ENCODE measurements around the gene AFF4. TPM values are rescaled to one million over a fixed set of nuclear protein-coding genes. Genes with fewer than 3 reads are reported as not detected.
"Not testable (repeated sequence)": the region's sequence is repeated elsewhere in the genome, so short reads cannot be mapped to it uniquely, and the experiment has no call there.

The AFF4 gene, protein sequence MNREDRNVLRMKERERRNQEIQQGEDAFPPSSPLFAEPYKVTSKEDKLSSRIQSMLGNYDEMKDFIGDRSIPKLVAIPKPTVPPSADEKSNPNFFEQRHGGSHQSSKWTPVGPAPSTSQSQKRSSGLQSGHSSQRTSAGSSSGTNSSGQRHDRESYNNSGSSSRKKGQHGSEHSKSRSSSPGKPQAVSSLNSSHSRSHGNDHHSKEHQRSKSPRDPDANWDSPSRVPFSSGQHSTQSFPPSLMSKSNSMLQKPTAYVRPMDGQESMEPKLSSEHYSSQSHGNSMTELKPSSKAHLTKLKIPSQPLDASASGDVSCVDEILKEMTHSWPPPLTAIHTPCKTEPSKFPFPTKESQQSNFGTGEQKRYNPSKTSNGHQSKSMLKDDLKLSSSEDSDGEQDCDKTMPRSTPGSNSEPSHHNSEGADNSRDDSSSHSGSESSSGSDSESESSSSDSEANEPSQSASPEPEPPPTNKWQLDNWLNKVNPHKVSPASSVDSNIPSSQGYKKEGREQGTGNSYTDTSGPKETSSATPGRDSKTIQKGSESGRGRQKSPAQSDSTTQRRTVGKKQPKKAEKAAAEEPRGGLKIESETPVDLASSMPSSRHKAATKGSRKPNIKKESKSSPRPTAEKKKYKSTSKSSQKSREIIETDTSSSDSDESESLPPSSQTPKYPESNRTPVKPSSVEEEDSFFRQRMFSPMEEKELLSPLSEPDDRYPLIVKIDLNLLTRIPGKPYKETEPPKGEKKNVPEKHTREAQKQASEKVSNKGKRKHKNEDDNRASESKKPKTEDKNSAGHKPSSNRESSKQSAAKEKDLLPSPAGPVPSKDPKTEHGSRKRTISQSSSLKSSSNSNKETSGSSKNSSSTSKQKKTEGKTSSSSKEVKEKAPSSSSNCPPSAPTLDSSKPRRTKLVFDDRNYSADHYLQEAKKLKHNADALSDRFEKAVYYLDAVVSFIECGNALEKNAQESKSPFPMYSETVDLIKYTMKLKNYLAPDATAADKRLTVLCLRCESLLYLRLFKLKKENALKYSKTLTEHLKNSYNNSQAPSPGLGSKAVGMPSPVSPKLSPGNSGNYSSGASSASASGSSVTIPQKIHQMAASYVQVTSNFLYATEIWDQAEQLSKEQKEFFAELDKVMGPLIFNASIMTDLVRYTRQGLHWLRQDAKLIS
- total RNA-seq (2014; rRNA removed; shearing (Covaris generic)): 31.6 and 55.6 TPM in 2 replicates

DNA sequence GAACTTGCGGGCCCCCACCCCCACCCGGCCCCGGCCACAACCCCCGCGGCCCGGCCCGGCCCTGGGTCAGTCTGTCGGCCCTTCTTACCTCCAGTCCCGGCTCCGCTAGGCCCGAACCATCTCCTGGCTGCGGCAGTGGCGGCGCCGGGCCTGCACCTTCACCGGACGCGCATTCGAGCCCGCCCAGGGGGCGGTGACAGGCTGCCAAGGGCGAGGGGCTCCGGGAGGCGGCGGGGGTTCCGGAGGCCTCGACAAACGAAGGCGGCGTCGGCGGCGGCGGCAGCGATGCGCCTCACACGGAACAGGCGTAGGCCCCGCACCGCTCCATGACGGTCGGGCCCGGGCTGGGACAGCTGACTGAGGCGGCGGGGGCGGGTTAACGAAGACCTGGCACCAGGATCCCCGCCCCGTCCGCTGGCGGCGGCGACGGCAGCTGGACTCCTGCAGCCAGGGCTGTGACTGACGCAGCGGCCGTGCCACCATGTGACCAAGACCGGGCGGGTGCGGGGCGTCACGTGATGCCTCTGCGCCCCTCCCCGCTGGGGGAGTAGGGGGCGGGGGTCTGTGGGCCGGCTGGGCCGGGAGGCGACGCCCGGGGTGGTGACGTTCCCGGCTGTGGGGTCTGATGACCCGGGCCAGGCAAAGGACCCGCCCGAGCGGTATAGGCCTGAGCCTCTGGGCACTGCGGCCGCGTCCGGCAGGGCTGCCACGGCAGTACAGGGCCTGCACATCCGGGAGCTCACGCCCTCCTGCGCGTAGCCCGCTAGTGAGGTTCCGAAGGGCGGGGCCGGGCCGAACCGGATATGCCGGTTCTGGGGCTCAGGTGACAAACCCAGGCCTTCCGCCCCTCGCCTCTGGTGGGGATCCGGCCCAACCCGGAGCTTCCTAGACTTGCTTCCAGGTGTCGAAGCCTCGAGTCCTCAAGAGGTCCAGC lies at the start of gene AFF4:
Gene AFF4, minus strand, starts transcription at position 464 of the 934 bp plus-strand sequence. CDS start 26,445 bp downstream, outside the sequence.
- H3K27ac ChIP-seq: peak within 1 kb of the TSS; percentile 87
- H3K4me1 ChIP-seq (replicated peaks): peaks cover 15% of the 10 kb centered on the region
- H3K27me3 ChIP-seq (replicated peaks): no peaks in the 10 kb centered on the region
- H3K36me3 ChIP-seq: peaks cover 24% of the 10 kb centered on the region
- H3K9me3 ChIP-seq (replicated peaks): no peaks in the 10 kb centered on the region
- DNase-seq (ENCODE audit: low read depth in 1 of 2, low spot score in 2 of 2): peak; percentile 97 to 99
- peak within 1 kb of the TSS; percentile 83 for H3K4me3 ChIP-seq

DNA sequence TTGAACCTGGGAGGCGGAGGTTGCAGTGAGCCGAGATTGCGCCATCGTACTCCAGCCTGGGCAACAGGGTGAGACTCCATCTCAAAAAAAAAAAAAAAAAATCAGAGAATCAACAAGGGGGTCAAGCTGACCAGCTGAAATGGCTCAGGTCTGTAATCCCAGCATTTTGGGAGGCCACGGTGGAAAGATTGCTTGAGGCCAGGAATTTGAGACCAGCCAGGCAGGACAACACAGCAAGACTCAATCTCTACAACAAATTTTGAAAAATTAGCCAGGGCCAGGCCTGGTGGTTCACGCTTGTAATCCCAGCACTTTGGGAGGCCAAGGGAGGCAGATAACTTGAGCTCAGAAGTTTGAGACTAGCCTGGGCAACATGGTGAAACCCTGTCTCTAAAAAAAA lies 45.0 kb upstream of the AFF4 start:
- H3K9me3 ChIP-seq (replicated peaks); H3K27ac ChIP-seq: not testable (repeated sequence)

DNA sequence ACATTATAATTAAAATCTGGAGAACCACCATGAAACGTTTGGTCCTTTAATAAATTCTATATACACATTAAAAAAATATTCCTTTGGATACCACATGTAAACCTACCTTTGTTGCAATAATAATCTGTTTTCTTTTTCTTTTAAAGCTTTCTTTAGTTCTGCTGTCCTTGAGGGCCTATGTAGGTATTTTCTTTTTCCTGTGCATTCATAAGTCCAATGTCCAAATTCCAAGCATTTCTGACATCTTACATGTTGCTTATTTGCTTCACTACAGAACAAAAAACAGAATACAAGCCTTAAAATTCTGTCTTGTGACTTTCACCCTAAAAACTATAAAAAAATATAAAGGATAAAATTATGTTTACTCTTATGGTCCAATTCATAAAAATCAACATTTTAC lies 43.2 kb upstream of the AFF4 start:
- Histone ChIP-seq H3K4me3 (no peak overlapping the region), H3K27me3 (replicated peaks) (no peaks in the 10 kb centered on the region), H3K36me3 (peaks cover 63% of the 10 kb centered on the region), H3K27ac (no peak overlapping the region), H3K4me1 (replicated peaks) (no peaks in the 10 kb centered on the region), H3K9me3 (replicated peaks) (no peaks in the 10 kb centered on the region)
- no peak for DNase-seq (ENCODE audit: low read depth in 1 of 2, low spot score in 2 of 2)

More for the DNA sequence above, 45.0 kb upstream of the AFF4 start:
- H3K4me1 ChIP-seq (replicated peaks); H3K4me3 ChIP-seq; H3K27me3 ChIP-seq (replicated peaks); DNase-seq (ENCODE audit: low read depth in 1 of 2, low spot score in 2 of 2): not testable (repeated sequence)
- peaks cover 52% of the 10 kb centered on the region for H3K36me3 ChIP-seq

DNA sequence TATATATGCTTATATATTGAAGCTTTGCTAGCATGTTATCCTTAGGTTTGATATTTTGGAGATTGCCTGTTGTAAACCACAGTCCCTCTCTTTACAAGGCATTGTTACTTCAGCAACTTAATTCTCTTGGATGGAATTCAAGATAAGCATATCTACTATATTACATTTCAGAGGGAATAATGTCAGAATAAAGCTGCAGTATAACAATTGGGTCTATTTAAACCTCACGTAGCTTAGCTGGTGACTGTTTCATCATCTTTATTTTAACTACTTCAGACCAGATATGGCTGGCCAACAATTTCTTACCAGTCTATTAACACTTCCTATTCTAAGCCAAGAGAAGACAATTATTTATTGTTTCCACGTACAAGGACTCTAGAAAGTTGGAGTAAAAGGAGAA lies 35.8 kb upstream of the AFF4 start:
- DNase-seq (ENCODE audit: low read depth in 1 of 2, low spot score in 2 of 2): no peak
- Histone ChIP-seq H3K27me3 (replicated peaks) (no peaks in the 10 kb centered on the region), H3K27ac (no peak overlapping the region)

DNA sequence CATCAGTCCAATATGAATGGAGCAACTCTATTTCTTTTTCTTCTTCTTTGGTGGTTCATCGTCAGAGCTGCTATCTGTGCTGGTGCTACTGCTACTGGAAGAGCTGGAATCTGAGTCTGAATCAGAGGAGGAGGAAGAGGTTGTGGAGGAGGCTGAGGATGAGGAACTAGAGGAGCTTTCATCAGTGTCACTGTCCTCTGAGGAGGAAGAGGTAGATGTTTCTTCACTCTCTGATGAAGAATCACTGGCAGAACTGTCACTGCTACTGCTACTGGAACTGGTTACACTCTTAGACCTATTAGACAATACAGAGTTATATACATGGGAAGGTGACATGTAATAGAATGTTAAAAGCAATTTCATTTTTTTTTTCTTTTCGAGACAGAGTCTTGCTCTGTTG lies 35.1 kb upstream of the AFF4 start:
- H3K4me1 ChIP-seq (replicated peaks): no peaks in the 10 kb centered on the region
- H3K27me3 ChIP-seq (replicated peaks): no peaks in the 10 kb centered on the region
- H3K27ac ChIP-seq: no peak overlapping the region
- no peaks in the 10 kb centered on the region for H3K9me3 ChIP-seq (replicated peaks)
- no peak for DNase-seq (ENCODE audit: low read depth in 1 of 2, low spot score in 2 of 2)
- H3K4me3 ChIP-seq: no peak overlapping the region
- H3K36me3 ChIP-seq: peaks cover 35% of the 10 kb centered on the region

More for the DNA sequence above, 35.8 kb upstream of the AFF4 start:
- H3K4me1 ChIP-seq (replicated peaks): no peaks in the 10 kb centered on the region
- no peak overlapping the region for H3K4me3 ChIP-seq
- peaks cover 42% of the 10 kb centered on the region for H3K36me3 ChIP-seq
- no peaks in the 10 kb centered on the region for H3K9me3 ChIP-seq (replicated peaks)

DNA sequence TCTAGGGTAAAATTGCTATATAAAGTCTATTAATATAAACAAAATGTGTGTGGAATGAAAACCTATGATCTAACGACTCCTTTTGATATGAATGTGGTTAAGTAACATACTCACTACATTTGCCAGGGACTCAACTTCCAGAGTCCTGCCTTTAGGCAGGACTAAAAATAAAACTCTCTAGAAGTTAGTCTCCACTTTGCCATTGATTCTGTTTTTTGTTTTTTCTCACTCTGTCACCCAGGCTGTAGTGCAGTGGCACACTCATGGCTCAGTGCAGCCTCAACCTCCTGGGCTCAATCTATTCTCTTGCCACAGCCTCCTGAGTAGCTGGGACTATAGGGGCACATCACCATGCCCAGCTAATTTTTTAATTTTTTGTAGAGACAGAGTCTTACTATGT lies 32.9 kb upstream of the AFF4 start:
- Histone ChIP-seq H3K36me3 (peaks cover 17% of the 10 kb centered on the region), H3K27ac (no peak overlapping the region), H3K27me3 (replicated peaks) (no peaks in the 10 kb centered on the region), H3K4me3 (no peak overlapping the region), H3K9me3 (replicated peaks) (no peaks in the 10 kb centered on the region), H3K4me1 (replicated peaks) (no peaks in the 10 kb centered on the region)
- DNase-seq (ENCODE audit: low read depth in 1 of 2, low spot score in 2 of 2): peak in 1 of 2 experiments; percentile 18

DNA sequence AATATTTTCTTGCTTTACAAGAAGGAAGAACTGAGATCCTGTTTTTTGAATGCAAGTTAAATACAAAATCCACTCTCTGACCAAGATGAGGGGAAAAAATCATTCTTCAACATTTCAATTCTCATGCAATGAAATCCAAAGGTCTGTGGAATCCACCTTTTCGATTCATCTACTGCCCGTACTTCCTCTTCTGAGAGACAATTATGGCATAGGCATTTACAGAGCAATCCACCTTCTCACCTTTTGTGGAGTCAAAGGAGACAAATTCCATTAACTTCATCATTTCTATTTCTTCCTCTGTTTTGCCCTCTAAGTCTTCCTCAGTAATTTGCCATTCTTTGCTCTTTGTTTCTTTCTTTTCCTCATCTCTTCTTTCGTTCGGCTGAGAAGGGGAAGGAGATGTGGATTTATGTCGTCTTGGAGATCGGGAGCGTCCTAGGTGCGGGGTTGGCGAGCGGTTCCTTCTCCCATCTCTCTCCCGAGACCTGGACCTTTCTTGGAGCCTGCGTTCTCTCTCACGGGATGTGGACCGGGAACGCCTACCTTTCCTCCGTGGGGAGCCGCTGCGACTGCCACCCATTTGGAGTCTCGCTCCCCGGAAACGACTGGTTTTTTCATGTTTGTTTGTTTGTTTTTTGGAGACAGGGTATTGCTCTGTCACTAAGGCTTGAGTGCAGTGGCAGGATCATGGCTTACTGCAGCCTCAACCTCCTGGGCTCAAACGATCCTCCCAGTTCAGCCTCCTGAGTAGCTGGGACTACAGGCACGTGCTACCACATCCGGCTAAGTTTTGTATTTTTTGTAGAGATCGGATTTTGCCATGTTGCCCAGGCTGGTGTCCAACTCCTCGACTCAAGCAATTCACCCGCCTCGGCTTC lies 24.3 kb upstream of the AFF4 start:
- no peak overlapping the region for H3K4me3 ChIP-seq
- peak in 1 of 2 experiments; percentile 40 for DNase-seq (ENCODE audit: low read depth in 1 of 2, low spot score in 2 of 2)

DNA sequence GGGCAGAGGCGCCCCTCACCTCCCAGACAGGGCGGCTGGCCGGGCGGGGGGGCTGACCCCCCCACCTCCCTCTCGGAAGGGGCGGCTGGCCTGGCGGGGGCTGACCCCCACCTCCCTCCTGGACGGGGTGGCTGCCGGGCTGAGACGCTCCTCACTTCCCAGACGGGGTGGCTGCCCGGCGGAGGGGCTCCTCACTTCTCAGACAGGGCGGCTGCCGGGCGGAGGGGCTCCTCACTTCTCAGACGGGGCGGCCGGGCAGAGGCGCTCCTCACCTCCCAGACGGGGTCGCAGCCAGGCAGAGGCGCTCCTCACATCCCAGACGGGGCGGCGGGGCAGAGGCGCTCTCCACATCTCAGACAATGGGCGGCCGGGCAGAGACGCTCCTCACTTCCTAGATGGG lies 19.5 kb upstream of the AFF4 start:
- H3K4me1 ChIP-seq (replicated peaks); H3K36me3 ChIP-seq; H3K9me3 ChIP-seq (replicated peaks); H3K27ac ChIP-seq; H3K4me3 ChIP-seq; H3K27me3 ChIP-seq (replicated peaks): not testable (repeated sequence)
- DNase-seq (ENCODE audit: low read depth in 1 of 2, low spot score in 2 of 2): peak in 1 of 2 experiments; percentile 28

More for the DNA sequence above, 24.3 kb upstream of the AFF4 start:
- Histone ChIP-seq H3K4me1 (replicated peaks) (no peaks in the 10 kb centered on the region), H3K36me3 (no peaks in the 10 kb centered on the region), H3K27ac (no peak overlapping the region), H3K9me3 (replicated peaks) (no peaks in the 10 kb centered on the region), H3K27me3 (replicated peaks) (no peaks in the 10 kb centered on the region)

DNA sequence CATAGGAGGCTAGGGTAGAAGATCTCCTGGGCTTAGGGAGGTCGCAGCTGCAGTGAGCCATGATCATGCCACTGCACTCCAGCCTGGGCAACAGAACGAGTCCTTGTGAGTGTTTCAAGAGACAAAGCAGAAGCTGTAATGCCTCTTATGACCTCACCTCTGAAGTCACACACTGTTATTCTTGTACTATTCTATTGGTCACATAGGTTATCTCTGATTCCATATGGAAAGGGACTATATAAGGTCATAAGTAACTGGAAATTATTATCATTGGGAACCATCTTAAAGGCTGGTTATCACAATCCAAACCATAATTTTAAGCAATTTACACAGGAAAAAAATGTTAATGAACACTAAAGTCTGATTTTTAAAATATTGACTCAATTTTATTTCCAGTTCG lies 17.9 kb upstream of the AFF4 start:
- Histone ChIP-seq H3K27ac (no peak overlapping the region), H3K4me1 (replicated peaks) (0 out of 2 replicates have a peak, but pooled peaks cover 5% of the 10 kb centered on the region), H3K4me3 (no peak overlapping the region), H3K27me3 (replicated peaks) (no peaks in the 10 kb centered on the region), H3K9me3 (replicated peaks) (peaks cover 1% of the 10 kb centered on the region; the same call in 1 of the 2 replicates), H3K36me3 (0 out of 2 replicates have a peak, but pooled peaks cover 3% of the 10 kb centered on the region)
- DNase-seq (ENCODE audit: low read depth in 1 of 2, low spot score in 2 of 2): peak in 1 of 2 experiments; percentile 13

DNA sequence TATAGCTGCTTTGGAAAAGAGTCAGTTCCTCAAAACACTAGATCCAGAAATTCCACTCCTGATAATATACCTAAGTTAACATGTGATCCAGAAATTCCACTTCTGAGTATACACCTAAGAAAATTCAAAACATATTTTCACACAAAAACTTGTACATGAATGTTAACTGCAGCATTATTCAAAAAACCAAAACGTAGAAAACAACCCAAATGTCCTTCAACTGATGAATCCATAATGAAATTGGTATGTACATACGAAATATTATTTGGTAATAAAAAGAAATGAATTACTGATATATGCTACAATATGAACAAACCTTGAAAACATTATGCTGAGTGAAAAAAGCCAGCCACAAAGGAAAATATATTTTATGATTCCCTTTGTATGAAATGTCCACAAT lies 16.5 kb upstream of the AFF4 start:
- Histone ChIP-seq H3K9me3 (replicated peaks) (peaks cover 7% of the 10 kb centered on the region; the same call in 1 of the 2 replicates), H3K27ac (no peak overlapping the region), H3K27me3 (replicated peaks) (no peaks in the 10 kb centered on the region), H3K36me3 (0 out of 2 replicates have a peak, but pooled peaks cover 3% of the 10 kb centered on the region), H3K4me1 (replicated peaks) (0 out of 2 replicates have a peak, but pooled peaks cover 5% of the 10 kb centered on the region), H3K4me3 (no peak overlapping the region)
- DNase-seq (ENCODE audit: low read depth in 1 of 2, low spot score in 2 of 2): no peak

DNA sequence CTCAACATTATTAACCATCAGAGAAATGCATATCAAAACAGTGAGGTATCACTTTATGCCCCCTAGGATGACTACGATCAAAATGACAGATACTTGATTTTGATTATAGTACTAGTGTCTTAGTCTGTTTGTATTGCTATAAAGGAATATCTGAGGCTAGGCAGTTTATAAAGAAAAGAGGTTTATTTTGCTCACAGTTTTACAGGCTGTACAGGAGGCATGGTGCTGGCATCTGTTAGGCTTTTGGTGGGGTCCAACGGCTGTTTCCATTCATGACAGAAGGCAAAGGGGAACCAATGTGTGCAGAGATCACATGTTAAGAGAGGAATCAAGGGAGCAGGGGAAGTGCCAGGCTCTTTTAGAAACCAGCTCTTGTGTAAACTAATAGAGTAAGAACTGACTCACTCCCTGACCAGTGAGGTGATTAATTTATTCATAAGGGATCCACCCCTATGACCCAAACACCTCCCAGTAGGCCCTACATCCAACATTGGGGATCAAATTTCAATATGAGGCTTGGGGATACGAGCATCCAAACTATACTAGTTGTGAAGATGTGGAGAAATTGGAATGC lies 16.0 kb upstream of the AFF4 start:
- Histone ChIP-seq H3K27me3 (replicated peaks) (no peaks in the 10 kb centered on the region), H3K36me3 (0 out of 2 replicates have a peak, but pooled peaks cover 3% of the 10 kb centered on the region), H3K27ac (no peak overlapping the region), H3K4me3 (no peak overlapping the region), H3K9me3 (replicated peaks) (peaks cover 7% of the 10 kb centered on the region; the same call in 1 of the 2 replicates), H3K4me1 (replicated peaks) (0 out of 2 replicates have a peak, but pooled peaks cover 5% of the 10 kb centered on the region)
- peak in 1 of 2 experiments; percentile 20 for DNase-seq (ENCODE audit: low read depth in 1 of 2, low spot score in 2 of 2)

All from SJSA1 (cell line).